Upper lobe of right lung (tissue), 1 donor: ENCODE measurements around the gene CADPS2. TPM values are rescaled to one million over a fixed set of nuclear protein-coding genes. Genes with fewer than 3 reads are reported as not detected.

Source experiments
- ATAC-seq: fragments of 200-7000 bp; cut with Tn5 transposase; one replicate; pipeline ENCODE4 v1.9.1; 2020; ENCODE audit warnings: mild to moderate bottlenecking, moderate library complexity
- DNase-seq: peaks from one replicate; pipeline ENCODE4 v3.0.0-alpha.2; 2020
- H3K27ac ChIP-seq: fragments of 200-600 bp; one replicate; pipeline ENCODE4 v1.8.0; 2022
- H3K27me3 ChIP-seq: fragments of 200-600 bp; one replicate; pipeline ENCODE4 v1.8.0; 2022; ENCODE audit warnings: mild to moderate bottlenecking
- H3K36me3 ChIP-seq: fragments of 200-600 bp; one replicate; pipeline ENCODE4 v1.8.0; 2022
- H3K4me1 ChIP-seq: fragments of 200-600 bp; one replicate; pipeline ENCODE4 v1.8.0; 2022
- H3K4me3 ChIP-seq: fragments of 200-600 bp; one replicate; pipeline ENCODE4 v1.8.0; 2022; ENCODE audit warnings: mild to moderate bottlenecking
- H3K9me3 ChIP-seq: fragments of 200-600 bp; one replicate; pipeline ENCODE4 v1.8.0; 2022
- intact Hi-C: fragments of 100-400 bp; cut with DNase I; formaldehyde crosslinking; loops from one replicate; pipeline ENCODE4 v1.11.0; 2022
- total RNA-seq: library from RNA; stranded (reverse); fragmentation: NEBNext Ultra II Directional; extraction: Animal tissue kit (Norgen Biotek cat#: 25700); gene quantifications from one replicate; pipeline ENCODE4 v1.2.1, GENCODE V29; 2021
- TF ChIP-seq, protein P1 (sequence below): fragments of 200-600 bp; IDR thresholded peaks from one replicate; pipeline ENCODE4 v1.8.0; 2022; ENCODE audit warnings: antibody characterized with exemption
- donor health status: DM: no; HTN: yes; CAD: no; lungs with severe emphysema.

CADPS2 gene
- total RNA-seq, 1 donor from 2014 or later = 46.1 TPM

DNA sequence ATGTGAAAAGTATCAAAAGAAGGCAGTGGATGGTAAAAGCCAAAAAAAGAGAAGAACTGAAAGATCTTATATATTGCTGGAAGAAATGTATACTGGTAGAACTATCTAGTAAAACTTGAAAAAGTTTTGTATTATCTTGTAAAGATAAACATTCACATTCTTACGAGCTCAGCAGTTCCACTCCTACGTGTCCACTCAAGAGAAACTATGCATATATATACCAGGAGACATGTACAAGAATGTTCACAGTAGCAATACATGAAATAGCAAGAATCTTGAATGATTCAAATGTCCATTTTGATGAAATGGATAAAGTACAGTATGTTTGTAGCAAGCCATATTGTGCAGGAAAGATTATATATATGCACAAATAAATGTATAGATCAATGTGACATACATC is 342.4 kb downstream of the CADPS2 start:
- Histone ChIP-seq H3K9me3 (no peaks in the 10 kb centered on the region), H3K4me1 (no peaks in the 10 kb centered on the region), H3K36me3 (no peaks in the 10 kb centered on the region), H3K27me3 (no peaks in the 10 kb centered on the region), H3K27ac (no peak overlapping the region), H3K4me3 (no peak overlapping the region)
- TF ChIP-seq, protein P1, sequence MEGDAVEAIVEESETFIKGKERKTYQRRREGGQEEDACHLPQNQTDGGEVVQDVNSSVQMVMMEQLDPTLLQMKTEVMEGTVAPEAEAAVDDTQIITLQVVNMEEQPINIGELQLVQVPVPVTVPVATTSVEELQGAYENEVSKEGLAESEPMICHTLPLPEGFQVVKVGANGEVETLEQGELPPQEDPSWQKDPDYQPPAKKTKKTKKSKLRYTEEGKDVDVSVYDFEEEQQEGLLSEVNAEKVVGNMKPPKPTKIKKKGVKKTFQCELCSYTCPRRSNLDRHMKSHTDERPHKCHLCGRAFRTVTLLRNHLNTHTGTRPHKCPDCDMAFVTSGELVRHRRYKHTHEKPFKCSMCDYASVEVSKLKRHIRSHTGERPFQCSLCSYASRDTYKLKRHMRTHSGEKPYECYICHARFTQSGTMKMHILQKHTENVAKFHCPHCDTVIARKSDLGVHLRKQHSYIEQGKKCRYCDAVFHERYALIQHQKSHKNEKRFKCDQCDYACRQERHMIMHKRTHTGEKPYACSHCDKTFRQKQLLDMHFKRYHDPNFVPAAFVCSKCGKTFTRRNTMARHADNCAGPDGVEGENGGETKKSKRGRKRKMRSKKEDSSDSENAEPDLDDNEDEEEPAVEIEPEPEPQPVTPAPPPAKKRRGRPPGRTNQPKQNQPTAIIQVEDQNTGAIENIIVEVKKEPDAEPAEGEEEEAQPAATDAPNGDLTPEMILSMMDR = no peak
- ATAC-seq (no peak), DNase-seq (no peak)
- intact Hi-C loops = no loop called here

DNA sequence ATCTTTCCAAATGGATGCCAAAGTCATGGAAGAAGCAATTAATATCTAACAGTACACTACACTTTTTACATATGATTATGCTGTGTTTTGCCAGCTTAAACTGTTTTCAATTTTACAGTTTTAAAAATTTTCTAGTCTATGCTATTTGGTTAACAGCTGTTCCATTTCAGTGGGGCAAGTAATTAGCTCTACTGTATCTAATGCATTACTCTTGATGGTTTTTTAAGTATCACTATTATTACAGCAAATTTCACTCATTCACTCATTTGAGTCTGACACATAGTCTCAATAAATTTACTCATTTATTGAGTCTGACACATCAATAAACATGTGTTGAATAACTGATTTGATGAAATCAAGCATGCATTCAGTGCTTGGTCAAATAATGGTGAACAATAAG is 343.1 kb downstream of the CADPS2 start:
- H3K36me3 ChIP-seq = no peaks in the 10 kb centered on the region
- intact Hi-C loops = no loop called here
- no peak for DNase-seq
- H3K27ac ChIP-seq = no peak overlapping the region
- H3K9me3 ChIP-seq = no peaks in the 10 kb centered on the region
- H3K4me3 ChIP-seq = no peak overlapping the region
- H3K27me3 ChIP-seq = no peaks in the 10 kb centered on the region
- H3K4me1 ChIP-seq = no peaks in the 10 kb centered on the region
- ATAC-seq = no peak
- TF ChIP-seq, protein P1 = no peak

DNA sequence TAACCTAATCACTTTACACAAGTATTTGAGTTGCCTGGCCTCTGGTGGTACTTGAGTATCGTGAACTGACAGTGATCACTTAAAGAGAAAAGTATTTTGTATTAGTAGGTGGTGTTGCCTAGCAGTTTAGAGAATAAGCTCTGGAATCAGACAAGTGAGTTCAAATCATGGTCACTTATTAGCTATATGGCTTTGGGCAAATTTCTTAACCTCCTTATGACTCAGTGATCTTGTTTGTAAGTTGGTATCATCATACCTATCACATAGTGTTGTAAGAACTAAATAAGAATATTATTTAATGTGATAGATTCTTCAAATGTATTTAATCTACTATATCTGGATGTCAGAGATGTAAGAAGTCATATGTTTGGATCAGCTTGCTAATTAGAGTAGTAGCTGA is 351.2 kb downstream of the CADPS2 start:
- DNase-seq (no peak), ATAC-seq (no peak)
- Histone ChIP-seq H3K9me3 (no peaks in the 10 kb centered on the region), H3K4me3 (no peak overlapping the region), H3K4me1 (no peaks in the 10 kb centered on the region), H3K27ac (no peak overlapping the region), H3K36me3 (no peaks in the 10 kb centered on the region), H3K27me3 (no peaks in the 10 kb centered on the region)
- TF ChIP-seq, protein P1 = no peak
- intact Hi-C loops = no loop called here

DNA sequence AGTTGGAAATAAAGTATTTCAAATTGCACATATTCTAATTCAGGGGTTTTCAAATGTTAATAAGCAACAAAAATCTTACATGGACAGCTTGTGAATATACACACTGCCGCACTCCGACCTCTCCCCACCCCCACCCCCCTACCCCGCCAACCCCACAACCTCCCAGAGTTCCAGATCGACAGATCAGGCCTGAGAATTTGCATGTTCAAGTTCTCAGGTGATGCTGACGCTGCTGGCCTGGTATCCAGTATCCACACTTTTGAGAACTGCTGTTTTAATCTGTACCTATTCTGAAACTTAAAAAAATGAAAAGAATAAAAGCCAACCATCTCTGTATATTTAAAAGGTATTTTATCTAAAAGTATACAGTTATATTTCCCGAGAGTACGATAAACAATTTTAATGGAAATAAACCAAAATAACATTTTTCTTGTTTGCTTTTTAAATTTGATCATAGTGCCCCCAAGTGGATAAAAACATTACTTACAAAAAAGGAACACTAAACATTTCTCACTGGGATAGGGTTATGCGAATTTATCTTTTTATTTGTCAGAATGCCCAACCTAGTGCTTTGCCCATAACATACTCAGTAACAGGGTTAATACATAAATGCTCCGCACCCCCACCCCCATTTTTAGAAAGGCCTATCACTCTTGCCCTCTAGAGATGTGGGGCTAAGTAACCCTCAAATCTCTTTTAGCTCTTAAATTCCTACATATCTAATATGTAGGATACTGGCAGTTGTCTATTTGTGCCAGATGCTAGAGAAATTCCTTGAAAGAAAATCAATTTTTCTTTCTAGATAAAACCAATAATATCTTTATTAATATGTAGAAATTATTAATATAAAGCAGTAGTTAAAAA is 353.6 kb downstream of the CADPS2 start:
- no peaks in the 10 kb centered on the region for H3K27me3 ChIP-seq
- intact Hi-C loops = no loop called here
- H3K36me3 ChIP-seq = no peaks in the 10 kb centered on the region
- no peak for ATAC-seq
- no peak overlapping the region for H3K4me3 ChIP-seq
- TF ChIP-seq, protein P1 = peak; percentile 34
- no peak for DNase-seq
- no peak overlapping the region for H3K27ac ChIP-seq
- no peaks in the 10 kb centered on the region for H3K4me1 ChIP-seq
- H3K9me3 ChIP-seq = no peaks in the 10 kb centered on the region

DNA sequence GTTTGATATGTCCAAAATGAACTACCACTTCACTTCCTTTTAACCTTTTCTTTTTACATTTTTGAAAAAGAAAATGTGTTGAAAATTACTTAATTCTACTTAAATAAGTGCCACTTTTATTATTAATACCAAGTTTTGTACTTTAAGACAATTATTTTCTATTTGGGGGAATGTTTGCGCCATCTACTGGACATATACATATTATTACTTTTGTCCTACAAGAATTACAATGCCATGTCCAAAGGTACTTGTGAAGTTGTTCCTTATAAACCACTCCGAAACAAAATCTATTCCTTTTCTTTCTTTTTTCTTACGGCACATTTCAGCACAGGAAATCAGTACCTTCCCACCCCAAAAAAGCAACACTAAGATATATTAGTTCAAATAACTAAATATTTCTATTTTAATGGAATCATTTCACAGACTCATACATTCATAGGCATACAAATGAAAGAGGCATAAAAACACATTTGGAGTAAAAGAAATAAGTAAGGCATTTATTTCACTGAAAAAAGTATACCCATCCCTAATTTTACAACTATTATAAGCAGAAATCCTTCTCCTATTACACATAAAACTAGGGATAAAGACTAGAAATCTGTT is 357.3 kb downstream of the CADPS2 start:
- Histone ChIP-seq H3K9me3 (no peaks in the 10 kb centered on the region), H3K4me3 (no peak overlapping the region), H3K36me3 (no peaks in the 10 kb centered on the region), H3K27ac (no peak overlapping the region), H3K4me1 (no peaks in the 10 kb centered on the region), H3K27me3 (no peaks in the 10 kb centered on the region)
- DNase-seq (no peak), ATAC-seq (no peak)
- TF ChIP-seq, protein P1 = peak; percentile 62
- intact Hi-C loops = no loop called here
